NK-92 (cell line): ENCODE results near the gene SUGCT.

ENCODE experiments used
- DNase-seq: peaks from one replicate; lab custom pipeline; 2025; ENCODE audit not compliant: unreplicated experiment; lab: John Stamatoyannopoulos, UW

Gene SUGCT

GRCh38 chr7:40704172-40704571, 569.4 kb downstream of the SUGCT start:
- no peak for DNase-seq

DNA sequence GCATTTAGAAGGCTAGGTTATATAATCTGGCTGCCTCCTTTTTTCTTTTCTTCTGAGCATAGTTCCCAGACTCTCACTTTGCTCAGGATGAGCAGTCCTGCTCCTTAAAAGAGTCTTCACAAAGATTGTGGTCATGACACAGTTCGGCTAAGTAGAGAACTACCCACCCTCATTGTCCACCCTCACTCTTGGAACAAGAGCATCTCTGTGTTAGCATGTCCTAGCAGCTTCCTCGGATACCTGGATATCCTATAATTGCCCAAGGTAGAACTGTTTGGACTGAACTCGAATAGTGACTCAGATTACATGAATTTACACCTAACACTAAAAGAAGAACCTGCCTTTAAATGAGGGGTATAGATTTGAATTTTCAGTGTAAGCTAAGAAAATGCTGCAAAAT, 572.0 kb downstream of the SUGCT start:
- DNase-seq = no peak

GRCh38 chr7:40709062-40709964, 574.5 kb downstream of the SUGCT start:
- no peak for DNase-seq

GRCh38 chr7:40711706-40712105, 576.9 kb downstream of the SUGCT start:
- DNase-seq = no peak

DNA sequence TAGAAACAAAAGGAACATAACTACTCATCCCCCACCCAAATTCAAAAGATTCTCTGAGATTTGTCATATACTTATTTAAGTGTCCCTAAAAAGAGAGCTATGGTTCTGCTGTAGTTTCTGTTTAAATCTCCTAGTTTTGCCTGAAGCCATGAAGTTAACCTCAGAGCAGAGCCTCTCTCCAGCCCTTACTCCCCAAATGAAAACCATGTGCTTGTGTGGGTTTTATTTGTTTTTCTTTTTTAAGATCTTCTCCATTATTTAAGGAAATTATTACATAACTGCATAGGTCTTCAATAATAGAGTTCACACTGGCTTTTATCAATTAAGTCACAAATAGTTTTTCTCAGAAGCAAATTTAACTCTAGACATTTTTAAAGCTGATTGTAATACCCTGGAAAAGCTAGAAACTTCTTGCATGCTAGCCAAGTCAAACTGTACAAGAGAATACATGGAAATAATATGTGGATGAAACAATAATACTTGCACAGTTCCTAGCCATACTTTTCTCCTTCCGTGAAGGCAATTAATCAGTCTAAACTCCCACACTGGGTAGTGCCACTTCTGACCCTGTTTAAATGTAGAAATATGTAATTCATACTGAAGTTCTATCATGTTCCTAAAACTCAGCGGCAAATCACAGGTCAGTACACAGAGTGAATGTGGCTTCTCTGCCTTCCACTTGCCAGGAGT, 579.7 kb downstream of the SUGCT start:
- no peak for DNase-seq

GRCh38 chr7:40715053-40715430, 580.2 kb downstream of the SUGCT start:
- DNase-seq = no peak

GRCh38 chr7:40716052-40716451, 581.2 kb downstream of the SUGCT start:
- no peak for DNase-seq

- DNase-seq = no peak
These were observed 582.4 kb downstream of the SUGCT start for GRCh38 chr7:40717242-40717641.

GRCh38 chr7:40720416-40720815, 585.6 kb downstream of the SUGCT start:
- DNase-seq = no peak

GRCh38 chr7:40721342-40721949, 586.6 kb downstream of the SUGCT start:
- no peak for DNase-seq

DNA sequence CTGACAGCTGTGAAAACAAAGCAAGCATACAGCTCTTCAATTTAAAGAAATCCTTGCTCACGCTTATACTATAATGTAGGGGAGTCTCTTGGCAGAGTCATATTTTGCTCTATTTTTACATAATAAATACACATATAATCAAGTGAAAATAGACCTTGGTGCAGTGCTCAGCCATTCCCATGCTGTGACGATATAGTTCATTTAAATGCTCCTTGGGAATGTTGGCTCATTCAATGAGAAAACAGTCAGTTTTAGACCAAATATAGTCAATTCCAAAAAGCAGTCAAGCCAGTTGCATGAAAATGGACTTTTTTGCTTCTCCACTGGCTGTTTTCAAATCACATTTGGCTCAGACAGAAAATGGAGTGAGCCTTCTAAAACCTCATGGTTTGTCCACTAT, 587.4 kb downstream of the SUGCT start:
- DNase-seq = no peak

DNA sequence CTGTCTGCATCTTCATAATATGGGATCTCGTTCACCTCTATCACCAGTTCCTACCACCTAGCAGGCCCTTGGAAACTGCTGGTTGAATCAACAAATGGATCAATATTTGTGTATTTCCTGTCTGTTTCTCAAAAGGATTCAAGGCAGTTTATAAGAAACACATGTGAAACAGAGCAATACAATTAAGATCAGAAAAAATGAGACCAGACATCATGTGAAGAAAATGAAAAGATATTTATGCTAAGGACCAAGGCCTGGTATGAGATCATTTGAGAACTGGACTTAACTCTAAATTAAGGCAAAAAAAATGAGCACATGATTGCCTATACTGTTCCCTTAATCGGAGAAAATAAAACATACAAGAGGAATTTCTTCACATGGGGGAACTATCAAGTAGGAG, 589.0 kb downstream of the SUGCT start:
- no peak for DNase-seq

DNA sequence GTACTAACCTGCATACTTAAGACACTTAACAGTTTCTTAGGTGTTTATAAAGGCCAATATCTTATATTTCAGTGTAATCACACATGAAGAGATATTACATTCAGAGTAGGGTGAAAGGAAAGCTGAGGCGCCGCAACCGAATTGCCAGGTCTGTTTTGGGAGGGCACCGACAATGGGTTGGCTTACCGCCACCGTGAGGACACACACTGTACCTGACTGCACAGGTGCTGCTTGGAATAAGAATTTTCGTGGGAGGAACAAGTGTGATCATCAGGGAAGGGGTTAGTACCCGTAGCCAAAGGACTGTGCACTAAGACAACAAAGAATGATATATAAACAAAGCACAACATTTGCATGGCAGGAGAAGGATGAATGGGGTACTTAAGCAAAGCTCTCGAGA, 591.8 kb downstream of the SUGCT start:
- DNase-seq = no peak

- DNase-seq = no peak
These were observed 598.3 kb downstream of the SUGCT start for GRCh38 chr7:40733114-40733513.

- no peak for DNase-seq
These were observed 598.8 kb downstream of the SUGCT start for GRCh38 chr7:40733578-40733977.

- DNase-seq = no peak
These were observed 604.5 kb downstream of the SUGCT start for GRCh38 chr7:40739257-40739656.

GRCh38 chr7:40742270-40742669, 607.5 kb downstream of the SUGCT start:
- DNase-seq = no peak

DNA sequence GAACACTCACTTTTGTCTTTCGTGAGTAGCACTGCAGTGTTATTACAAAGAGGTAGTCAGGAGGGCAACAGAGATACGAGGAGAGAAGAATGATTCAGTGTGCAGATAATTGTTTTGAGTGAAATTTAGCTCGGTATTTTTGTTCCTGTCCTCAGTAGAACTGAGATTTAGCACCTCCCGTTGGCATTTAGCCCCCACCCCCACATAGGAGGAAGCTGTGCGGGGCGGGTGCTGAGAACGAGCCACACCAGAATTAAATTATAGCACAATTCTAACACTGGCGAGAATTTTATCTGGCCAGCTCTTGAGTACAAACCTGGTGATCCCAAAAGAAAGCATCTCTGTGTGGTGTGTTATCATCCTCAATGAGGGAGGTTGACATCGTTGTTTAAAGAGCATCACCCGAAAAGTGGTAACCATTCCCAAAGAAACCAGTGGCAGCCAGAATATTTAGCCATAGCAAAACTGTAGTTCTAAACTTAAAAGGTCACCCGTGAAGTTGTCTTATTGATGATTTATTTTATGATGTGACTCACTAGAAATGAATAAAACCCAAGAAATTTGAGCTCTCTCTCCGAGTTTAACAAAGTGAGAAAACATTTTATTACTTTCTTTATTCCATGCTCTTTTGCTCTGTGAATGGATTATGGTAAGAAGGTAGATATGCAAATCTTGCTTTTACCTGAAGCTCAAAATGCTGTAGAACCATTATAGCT, 612.2 kb downstream of the SUGCT start:
- no peak for DNase-seq

DNA sequence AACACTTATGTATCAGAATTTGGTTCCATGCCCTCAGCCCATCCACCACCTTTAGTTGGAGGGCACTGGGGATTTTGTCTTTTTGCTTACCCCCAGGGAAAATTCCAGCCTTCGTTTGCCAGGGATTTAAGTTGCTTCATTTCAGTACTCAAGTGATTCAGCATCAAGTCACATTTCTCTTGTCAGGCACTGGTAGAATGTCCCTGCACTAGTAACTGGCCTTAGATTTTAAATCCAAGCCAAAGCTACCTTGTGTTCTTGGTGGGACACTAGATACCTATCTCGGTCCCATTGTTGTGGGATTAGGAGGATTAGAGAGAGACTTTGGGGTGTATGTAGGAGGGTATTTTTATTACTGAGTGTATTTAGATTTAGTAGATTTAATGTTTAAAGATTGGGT, 613.1 kb downstream of the SUGCT start:
- no peak for DNase-seq

- DNase-seq = no peak
These were observed 615.1 kb downstream of the SUGCT start for GRCh38 chr7:40749877-40750276.

DNA sequence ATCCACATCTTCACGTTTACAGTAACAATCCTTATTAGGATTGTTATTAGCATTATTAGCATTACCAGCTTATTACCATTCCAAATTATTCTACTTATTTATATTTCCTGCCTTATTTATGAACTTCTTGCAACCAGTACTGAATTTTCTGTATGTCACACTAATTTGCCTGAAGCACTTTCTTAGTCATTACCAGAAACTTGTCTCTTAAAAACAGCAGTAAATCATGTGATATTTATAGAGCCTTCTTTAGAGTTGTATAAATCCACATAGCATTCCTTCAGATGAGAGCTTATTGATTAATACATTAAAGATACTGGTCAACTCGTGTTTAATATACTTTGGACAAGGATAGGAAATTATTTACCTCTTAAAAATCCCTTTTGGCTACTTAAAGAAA, 618.6 kb downstream of the SUGCT start:
- DNase-seq = no peak
